ENCODE results near the gene SRF.

The SRF gene

DNA sequence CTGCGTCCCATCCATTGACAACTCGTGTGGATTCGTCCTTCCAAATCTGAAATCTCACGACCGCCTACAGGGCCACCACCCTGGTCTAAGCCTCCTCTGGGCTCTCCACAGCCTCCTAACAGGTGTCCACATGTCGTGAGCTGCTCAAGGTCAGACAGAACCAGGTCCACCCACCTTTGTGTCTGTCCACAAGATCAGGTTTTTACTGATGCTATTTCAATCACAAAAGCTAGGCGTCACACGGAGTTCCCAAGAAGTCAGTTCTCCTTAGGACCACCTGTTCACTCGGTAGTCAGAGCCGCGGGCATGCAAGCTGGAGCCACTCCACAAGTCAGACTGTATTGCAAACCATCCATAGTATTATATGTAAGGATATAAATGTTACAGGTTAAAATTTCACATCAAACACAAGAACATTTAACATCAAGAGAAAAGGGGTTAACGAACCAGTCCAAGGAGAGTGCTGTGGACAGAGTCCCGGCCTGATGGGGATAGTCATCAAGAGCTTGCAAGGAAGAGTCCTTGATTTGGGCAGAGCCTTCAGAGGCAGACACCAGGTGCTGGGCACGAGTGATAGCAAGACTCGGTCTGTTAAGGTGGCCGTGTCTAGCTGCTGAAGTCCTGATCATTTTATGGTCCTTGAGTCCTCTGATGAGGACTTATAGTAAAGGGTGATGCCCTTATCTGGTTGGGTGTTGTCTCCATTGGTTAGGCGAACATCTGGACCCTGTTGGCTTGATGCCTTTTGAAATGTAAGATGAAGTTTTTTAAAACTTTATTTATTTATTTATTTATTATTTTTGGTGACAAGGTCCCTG, 58.9 kb downstream of the SRF start:
- H3K4me3 ChIP-seq (ENCODE audit: low read depth, low read length): no peak overlapping the region
- no peak for DNase-seq (ENCODE audit: low read depth)
- TF ChIP-seq, protein P1, sequence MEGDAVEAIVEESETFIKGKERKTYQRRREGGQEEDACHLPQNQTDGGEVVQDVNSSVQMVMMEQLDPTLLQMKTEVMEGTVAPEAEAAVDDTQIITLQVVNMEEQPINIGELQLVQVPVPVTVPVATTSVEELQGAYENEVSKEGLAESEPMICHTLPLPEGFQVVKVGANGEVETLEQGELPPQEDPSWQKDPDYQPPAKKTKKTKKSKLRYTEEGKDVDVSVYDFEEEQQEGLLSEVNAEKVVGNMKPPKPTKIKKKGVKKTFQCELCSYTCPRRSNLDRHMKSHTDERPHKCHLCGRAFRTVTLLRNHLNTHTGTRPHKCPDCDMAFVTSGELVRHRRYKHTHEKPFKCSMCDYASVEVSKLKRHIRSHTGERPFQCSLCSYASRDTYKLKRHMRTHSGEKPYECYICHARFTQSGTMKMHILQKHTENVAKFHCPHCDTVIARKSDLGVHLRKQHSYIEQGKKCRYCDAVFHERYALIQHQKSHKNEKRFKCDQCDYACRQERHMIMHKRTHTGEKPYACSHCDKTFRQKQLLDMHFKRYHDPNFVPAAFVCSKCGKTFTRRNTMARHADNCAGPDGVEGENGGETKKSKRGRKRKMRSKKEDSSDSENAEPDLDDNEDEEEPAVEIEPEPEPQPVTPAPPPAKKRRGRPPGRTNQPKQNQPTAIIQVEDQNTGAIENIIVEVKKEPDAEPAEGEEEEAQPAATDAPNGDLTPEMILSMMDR (IDR thresholded peaks at IDR 0.05; ENCODE audit: low read depth, low read length, missing control alignments): no peak

DNA sequence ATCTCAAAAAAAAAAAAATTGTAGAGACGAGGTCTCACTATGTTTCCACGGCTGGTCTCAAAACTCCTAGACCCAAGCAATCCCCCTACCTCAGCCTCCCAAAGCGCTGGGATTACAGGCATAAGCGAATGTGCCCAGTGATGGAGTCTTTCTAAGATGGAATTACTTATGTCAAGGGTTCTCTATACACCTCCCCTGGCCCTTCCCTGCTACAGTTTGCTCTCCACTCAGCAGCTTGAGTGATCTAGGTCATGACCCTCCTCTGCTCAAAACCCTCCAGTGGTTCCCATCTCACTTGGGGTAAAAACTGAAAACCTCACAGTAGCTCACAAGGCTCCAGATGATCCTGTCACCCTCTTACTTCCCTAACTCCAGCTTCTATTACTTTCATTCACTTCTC, 60.0 kb downstream of the SRF start:
- H3K4me3 ChIP-seq (ENCODE audit: low read depth, low read length): no peak overlapping the region
- TF ChIP-seq, protein P1 (IDR thresholded peaks at IDR 0.05; ENCODE audit: low read depth, low read length, missing control alignments): no peak
- DNase-seq (ENCODE audit: low read depth): no peak
